Small intestine (tissue), 4 donors: Measurements from ENCODE around the gene FAM217B. TPM values are rescaled to one million over a fixed set of nuclear protein-coding genes. Genes with fewer than 3 reads are reported as not detected.

Experiments used
- polyA plus RNA-seq, 4 donors: library from polyadenylated mRNA; stranded (reverse) in 3 of 4; unstranded in 1 of 4; fragments of 200-250 nt in 3 of 4; fragments of 120-200 nt in 1 of 4; gene quantifications; one replicate each; pipeline versions ENCODE4 v1.2.1 to v1.2.3, GENCODE V29; 2013
- donor health status: healthy with polysubstance abuse.
- donor health status: Bipolar disorder and iron deficiency.
- donor health status: healthy.

The FAM217B gene
- polyA plus RNA-seq, 4 donors: 2.7 to 16.4 (median 3.7) TPM

Other genes with a start within 250 kb of the FAM217B start
- gene SYCP2, start 6.8 kb upstream of the FAM217B start, polyA plus RNA-seq: 1 to 10 TPM in 2 of 4 donors, under 1 TPM in 2; 0.51 to 3.0 (median 1.8) TPM
- gene PPP1R3D, start 84 bp upstream of the FAM217B start, polyA plus RNA-seq: 1 to 10 TPM; 3.2 to 8.3 (median 4.5) TPM
- 1 to 10 TPM in 3 of 4 donors, under 1 TPM in 1; 0.72 to 1.6 (median 1.1) TPM for gene CDH26, start 18.0 kb downstream of the FAM217B start, polyA plus RNA-seq